SU-DHL-6 (cell line): Measurements from ENCODE around the gene TAOK2.

Source experiments
- H2AFZ ChIP-seq: fragments of 200-600 bp; sonication (generic); 2 replicates; pipeline ENCODE4 v1.6.1; 2014; ENCODE audit warnings: low read depth, mild to moderate bottlenecking, moderate library complexity, mixed read lengths, antibody characterized with exemption, low read length; ENCODE audit not compliant: severe bottlenecking
- H3F3A ChIP-seq: fragments of 200-600 bp; shearing (Covaris generic); 2 replicates; pipeline ENCODE4 v1.6.0; 2016; ENCODE audit warnings: antibody characterized with exemption, mild to moderate bottlenecking; ENCODE audit not compliant: insufficient read depth
- H3K27ac ChIP-seq: fragments of 200-600 bp; sonication (generic); 2 replicates; pipeline ENCODE4 v1.5.1; 2016; ENCODE audit warnings: low read depth, mild to moderate bottlenecking, low read length, moderate library complexity, mixed read lengths
- H3K27me3 ChIP-seq: fragments of 200-600 bp; sonication (generic), shearing (Covaris generic); 2 replicates; pipeline ENCODE4 v1.6.0; 2014; ENCODE audit warnings: mild to moderate bottlenecking, low read length
- H3K36me3 ChIP-seq: fragments of 200-600 bp; sonication (generic); 2 replicates; pipeline ENCODE4 v1.6.1; 2014; ENCODE audit warnings: mild to moderate bottlenecking, low read length, mixed read lengths
- H3K4me2 ChIP-seq: fragments of 300-600, 200-600 bp; shearing (Covaris generic), sonication (generic); 2 replicates; pipeline ENCODE4 v1.6.0; 2014; ENCODE audit warnings: low read length, low read depth, mild to moderate bottlenecking; ENCODE audit not compliant: poor library complexity, severe bottlenecking
- H3K4me3 ChIP-seq: fragments of 200-600 bp; sonication (generic); 2 replicates; pipeline ENCODE4 v1.5.1; 2014; ENCODE audit warnings: antibody characterized with exemption, low read length, mild to moderate bottlenecking, mixed read lengths; ENCODE audit not compliant: insufficient read depth, poor library complexity, severe bottlenecking
- H3K79me2 ChIP-seq: fragments of 200-600 bp; sonication (generic); 2 replicates; pipeline ENCODE4 v1.6.1; 2014; ENCODE audit warnings: mild to moderate bottlenecking, low read length, moderate library complexity; ENCODE audit not compliant: insufficient read depth
- H3K9ac ChIP-seq: fragments of 200-600 bp; sonication (generic); 2 replicates; pipeline ENCODE4 v1.7.0; 2014; ENCODE audit warnings: mild to moderate bottlenecking, low read length
- H3K9me2 ChIP-seq: fragments of 200-600 bp; sonication (generic); replicated peaks from 2 replicates; pipeline ENCODE4 v1.6.1; 2014; ENCODE audit warnings: low read length; ENCODE audit not compliant: insufficient read depth
- H3K9me3 ChIP-seq: fragments of 200-600 bp; sonication (generic); 2 replicates; pipeline ENCODE4 v1.6.1; 2014; ENCODE audit warnings: low read length, mixed read lengths; ENCODE audit not compliant: insufficient read depth
- H4K20me1 ChIP-seq: fragments of 200-600 bp; sonication (generic); 2 replicates; pipeline ENCODE4 v1.6.1; 2014; ENCODE audit warnings: low read depth, mild to moderate bottlenecking, antibody characterized with exemption, low read length, moderate library complexity, mixed read lengths
- EZH2phosphoT487 ChIP-seq: fragments of 200-600 bp; sonication (generic), shearing (Covaris generic); conservative IDR thresholded peaks from 2 replicates; pipeline ENCODE4 v1.6.1; 2018; ENCODE audit warnings: mild to moderate bottlenecking, antibody characterized with exemption, low read length, moderate library complexity, mixed read lengths
- TF ChIP-seq, protein P1 (sequence below): fragments of 200-600 bp; sonication (generic); IDR thresholded peaks from one replicate; pipeline ENCODE4 v1.5.1; 2017; ENCODE audit warnings: antibody characterized with exemption, mild to moderate bottlenecking, low read length, moderate library complexity; ENCODE audit not compliant: insufficient read depth, poor library complexity, severe bottlenecking

The TAOK2 gene

DNA sequence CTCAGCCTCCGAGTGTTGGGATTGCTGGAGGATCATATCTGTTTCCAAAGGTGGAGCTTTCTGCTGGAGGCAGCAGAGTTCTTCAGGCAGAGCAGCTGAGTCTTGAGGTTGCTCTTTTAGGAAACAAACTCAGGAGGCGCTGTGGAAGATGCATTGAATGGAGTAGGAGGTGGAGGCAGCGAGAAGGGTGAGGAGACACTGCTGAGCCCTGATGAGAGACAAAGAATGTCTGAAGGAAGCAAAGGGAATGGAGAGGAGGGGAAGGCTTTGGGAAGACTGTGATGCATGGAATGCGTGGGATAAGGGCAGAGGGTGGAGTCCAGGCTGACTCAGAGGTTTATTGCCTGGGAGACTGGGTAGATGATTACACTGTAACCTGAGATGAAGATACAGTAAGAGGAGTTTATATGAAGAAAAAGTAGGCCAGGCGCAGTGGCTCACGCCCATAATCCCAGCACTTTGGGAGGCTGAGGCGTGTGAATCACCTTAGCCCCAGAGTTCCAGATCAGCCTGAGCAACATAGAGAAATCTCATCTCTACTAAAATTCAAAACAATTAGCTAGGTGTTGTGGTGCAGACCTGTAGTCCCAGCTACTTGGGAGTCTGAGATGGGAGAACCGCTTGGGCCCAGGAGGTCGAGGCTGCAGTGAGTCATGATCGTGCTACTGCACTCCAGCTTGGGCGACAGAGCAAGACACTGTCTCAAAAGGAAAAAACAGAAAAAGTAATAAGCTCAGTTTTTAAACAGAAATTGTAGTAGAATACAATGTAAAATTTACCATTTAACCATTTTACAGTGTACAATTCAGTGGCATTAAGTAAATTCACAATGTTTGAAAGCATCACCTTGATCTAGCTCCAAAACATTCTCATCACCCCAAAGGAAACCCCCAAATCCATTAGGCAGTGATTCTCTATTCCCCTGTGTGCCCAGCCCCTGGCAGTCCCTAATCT is 29.5 kb upstream of the TAOK2 start:
- Histone ChIP-seq H3K9me2 (no peaks in the 10 kb centered on the region), H3F3A (no peaks in the 10 kb centered on the region), H3K36me3 (no peaks in the 10 kb centered on the region), H3K27ac (no peak overlapping the region), H2AFZ (no peak overlapping the region), H3K9me3 (no peaks in the 10 kb centered on the region), H3K79me2 (no peaks in the 10 kb centered on the region), H3K4me2 (no peak overlapping the region), H3K4me3 (no peak overlapping the region), H3K27me3 (no peaks in the 10 kb centered on the region), H3K9ac (no peak overlapping the region), H4K20me1 (no peaks in the 10 kb centered on the region)
- TF ChIP-seq, protein P1, sequence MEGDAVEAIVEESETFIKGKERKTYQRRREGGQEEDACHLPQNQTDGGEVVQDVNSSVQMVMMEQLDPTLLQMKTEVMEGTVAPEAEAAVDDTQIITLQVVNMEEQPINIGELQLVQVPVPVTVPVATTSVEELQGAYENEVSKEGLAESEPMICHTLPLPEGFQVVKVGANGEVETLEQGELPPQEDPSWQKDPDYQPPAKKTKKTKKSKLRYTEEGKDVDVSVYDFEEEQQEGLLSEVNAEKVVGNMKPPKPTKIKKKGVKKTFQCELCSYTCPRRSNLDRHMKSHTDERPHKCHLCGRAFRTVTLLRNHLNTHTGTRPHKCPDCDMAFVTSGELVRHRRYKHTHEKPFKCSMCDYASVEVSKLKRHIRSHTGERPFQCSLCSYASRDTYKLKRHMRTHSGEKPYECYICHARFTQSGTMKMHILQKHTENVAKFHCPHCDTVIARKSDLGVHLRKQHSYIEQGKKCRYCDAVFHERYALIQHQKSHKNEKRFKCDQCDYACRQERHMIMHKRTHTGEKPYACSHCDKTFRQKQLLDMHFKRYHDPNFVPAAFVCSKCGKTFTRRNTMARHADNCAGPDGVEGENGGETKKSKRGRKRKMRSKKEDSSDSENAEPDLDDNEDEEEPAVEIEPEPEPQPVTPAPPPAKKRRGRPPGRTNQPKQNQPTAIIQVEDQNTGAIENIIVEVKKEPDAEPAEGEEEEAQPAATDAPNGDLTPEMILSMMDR = no peak
- no peak for TF ChIP-seq EZH2phosphoT487

DNA sequence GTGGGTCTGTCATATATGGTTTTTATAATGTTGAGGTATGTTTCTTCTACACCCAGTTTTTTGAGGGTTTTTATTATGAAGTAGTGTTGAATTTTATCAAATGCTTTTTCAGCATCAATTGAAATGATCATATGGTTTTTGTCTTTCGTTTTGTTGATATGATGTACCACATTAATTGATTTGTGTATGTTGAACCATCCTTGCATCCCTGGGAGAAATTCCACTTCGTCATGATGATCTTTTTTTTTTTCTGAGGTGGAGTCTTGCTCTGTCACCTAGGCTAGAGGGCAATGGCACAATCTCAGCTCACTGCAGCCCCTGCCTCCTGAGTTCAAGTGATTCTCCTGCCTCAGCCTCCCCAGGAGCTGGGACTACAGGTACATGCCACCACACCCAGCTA is 25.8 kb upstream of the TAOK2 start:
- no peak for TF ChIP-seq EZH2phosphoT487
- TF ChIP-seq, protein P1 = no peak
- Histone ChIP-seq H3K9me2 (no peaks in the 10 kb centered on the region), H3F3A (no peaks in the 10 kb centered on the region), H3K27me3 (no peaks in the 10 kb centered on the region), H3K9me3 (no peaks in the 10 kb centered on the region), H2AFZ (no peak overlapping the region), H4K20me1 (no peaks in the 10 kb centered on the region), H3K4me3 (no peak overlapping the region), H3K4me2 (no peak overlapping the region), H3K36me3 (no peaks in the 10 kb centered on the region), H3K79me2 (no peaks in the 10 kb centered on the region), H3K9ac (no peak overlapping the region), H3K27ac (no peak overlapping the region)

DNA sequence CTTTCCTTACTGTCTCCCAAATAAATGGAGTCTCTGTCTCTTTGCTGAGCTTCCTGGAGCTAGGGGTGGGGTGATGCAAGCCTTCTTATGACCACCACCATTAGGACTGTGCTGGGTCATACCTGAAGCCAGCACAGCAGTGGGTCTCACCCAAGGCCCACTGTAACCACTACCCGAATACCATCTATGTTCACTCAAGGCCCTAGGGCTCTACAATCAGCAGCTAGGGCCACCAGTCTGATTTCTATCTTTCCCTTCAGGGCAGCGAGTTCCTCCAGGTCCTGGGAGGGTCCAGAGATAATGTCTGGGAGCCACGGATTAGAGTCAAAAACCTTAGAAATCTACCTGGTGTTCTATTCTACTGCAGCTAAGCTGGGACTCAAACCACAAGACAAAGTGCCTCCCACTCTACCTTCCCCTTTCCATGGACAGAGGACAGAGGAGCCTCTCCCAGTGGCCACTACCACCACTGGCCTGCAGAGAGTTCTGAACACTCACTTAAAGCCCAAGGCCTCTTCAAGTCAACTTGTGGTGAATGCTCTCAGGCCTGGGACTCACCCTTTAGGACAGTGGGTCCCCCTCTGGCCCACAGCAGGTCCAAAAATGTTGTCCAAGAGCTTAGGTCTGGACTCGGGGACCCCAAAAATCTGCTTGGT is 22.7 kb upstream of the TAOK2 start:
- Histone ChIP-seq H3K27me3 (no peaks in the 10 kb centered on the region), H3K79me2 (no peaks in the 10 kb centered on the region), H2AFZ (no peak overlapping the region), H3K4me3 (no peak overlapping the region), H3K27ac (no peak overlapping the region), H4K20me1 (no peaks in the 10 kb centered on the region), H3K4me2 (no peak overlapping the region), H3K9me2 (no peaks in the 10 kb centered on the region), H3K9me3 (no peaks in the 10 kb centered on the region), H3F3A (no peaks in the 10 kb centered on the region), H3K9ac (no peak overlapping the region), H3K36me3 (no peaks in the 10 kb centered on the region)
- TF ChIP-seq, protein P1 = no peak
